Measurements from ENCODE around the gene XPR1. TPM values are rescaled to one million over a fixed set of nuclear protein-coding genes. Genes with fewer than 3 reads are reported as not detected.

XPR1 gene
- total RNA-seq, 1 donor from 2014 or later = 380 TPM

DNA sequence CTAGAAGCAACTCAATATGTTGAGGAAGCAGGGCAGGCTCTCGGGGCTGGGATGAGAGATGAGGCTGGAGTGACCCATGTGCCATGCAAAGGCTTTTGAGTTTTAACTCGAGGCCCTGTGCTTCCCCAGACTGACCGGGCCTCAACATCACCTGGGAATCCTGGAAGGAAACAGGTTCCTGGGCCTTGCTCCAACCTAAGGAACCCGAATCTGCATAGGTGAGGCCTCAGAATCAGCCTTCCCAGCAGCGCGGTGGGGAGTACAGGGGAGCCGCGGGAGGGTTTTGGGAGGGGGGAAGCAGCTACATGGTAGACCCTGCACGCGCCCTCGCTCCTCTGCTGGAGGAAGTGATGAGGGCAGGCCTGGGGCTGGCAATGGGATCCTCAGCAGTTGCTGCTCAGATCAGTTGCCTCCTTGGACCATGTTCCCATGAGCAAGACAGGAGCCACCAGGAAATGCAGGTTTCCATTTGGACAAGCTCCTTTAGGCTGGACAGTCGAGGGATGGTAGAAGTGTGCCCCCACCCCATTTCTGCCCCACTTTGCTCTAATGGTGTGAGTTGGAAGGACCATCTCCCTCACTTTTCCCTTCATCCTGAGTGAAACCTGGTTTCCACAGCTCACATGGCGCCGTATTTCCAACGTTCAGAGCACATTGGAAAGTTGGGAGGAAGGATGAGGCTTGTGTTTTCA, 276.4 kb downstream of the XPR1 start:
- FAIRE-seq = no peak
- no peak for DNase-seq (ENCODE audit: low spot score in 2 of 2)

GRCh38 chr1:180909005-180909414, 277.2 kb downstream of the XPR1 start:
- DNase-seq (ENCODE audit: low spot score in 2 of 2) (no peak), FAIRE-seq (no peak)

- DNase-seq (ENCODE audit: low spot score in 2 of 2) = no peak
- no peak for FAIRE-seq
Observed at GRCh38 chr1:180909462-180909976, 277.7 kb downstream of the XPR1 start.

DNA sequence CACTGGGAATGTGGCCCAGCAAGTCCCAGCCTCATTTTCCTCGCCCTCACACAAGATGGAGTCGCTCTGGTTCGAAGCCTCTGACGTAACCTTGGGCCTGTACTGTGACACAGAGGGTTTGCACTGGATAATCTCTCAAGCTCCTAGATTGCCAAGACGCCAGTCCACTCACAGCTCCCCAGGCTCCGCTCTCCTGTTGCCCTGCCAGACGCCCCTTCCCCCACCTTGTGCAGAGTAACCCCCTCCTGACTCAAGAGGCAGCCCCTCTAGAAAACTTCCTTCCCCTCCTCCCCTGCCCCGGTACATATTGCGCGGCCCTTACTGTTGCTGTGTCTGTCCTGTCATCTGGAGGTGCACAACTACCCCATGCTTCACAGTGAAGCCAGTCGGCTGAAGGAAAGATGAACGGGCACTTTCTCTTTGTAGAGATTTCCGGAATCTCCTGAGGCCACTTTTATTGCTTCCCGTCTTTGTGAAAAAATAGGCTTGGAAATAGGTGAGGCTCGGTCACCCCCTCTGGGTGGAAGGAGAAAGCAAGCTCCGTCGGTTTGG, 279.9 kb downstream of the XPR1 start:
- DNase-seq (ENCODE audit: low spot score in 2 of 2) (no peak), FAIRE-seq (no peak)

- FAIRE-seq = no peak
- DNase-seq (ENCODE audit: low spot score in 2 of 2) = no peak
Observed at GRCh38 chr1:180912211-180912800, 280.5 kb downstream of the XPR1 start.

GRCh38 chr1:180912801-180913565, 281.2 kb downstream of the XPR1 start, which contains the start of gene KIAA1614:
KIAA1614 (plus strand) TSS chr1:180912897; CDS start chr1:180913244, 347 bp downstream.
- FAIRE-seq (no peak), DNase-seq (ENCODE audit: low spot score in 2 of 2) (peak; percentile 64 to 71)

GRCh38 chr1:180915426-180915965, 283.7 kb downstream of the XPR1 start:
- no peak for DNase-seq (ENCODE audit: low spot score in 2 of 2)
- FAIRE-seq = no peak

- DNase-seq (ENCODE audit: low spot score in 2 of 2) = no peak
- no peak for FAIRE-seq
Observed at GRCh38 chr1:180916012-180916770, 284.4 kb downstream of the XPR1 start.

DNA sequence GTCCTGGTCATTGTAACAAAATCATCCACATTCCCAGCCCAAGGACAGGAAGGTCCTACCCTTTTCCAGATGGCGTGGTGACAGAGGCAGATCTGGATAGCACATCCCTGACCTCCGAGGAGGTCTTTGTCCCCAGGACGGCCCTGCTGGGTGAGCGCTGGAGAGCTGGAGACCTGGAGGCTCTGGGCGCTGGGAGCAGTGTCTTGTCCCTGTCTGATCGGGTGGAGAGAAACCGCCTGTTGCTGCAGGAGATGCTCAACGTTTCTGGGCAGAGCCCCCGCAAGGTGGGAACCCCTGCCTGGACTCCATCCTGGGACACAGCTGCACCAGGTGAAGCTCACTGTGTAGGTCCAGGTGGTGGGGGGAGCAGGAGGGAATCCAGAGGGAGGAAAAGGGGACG, 284.9 kb downstream of the XPR1 start:
- FAIRE-seq = no peak

DNA sequence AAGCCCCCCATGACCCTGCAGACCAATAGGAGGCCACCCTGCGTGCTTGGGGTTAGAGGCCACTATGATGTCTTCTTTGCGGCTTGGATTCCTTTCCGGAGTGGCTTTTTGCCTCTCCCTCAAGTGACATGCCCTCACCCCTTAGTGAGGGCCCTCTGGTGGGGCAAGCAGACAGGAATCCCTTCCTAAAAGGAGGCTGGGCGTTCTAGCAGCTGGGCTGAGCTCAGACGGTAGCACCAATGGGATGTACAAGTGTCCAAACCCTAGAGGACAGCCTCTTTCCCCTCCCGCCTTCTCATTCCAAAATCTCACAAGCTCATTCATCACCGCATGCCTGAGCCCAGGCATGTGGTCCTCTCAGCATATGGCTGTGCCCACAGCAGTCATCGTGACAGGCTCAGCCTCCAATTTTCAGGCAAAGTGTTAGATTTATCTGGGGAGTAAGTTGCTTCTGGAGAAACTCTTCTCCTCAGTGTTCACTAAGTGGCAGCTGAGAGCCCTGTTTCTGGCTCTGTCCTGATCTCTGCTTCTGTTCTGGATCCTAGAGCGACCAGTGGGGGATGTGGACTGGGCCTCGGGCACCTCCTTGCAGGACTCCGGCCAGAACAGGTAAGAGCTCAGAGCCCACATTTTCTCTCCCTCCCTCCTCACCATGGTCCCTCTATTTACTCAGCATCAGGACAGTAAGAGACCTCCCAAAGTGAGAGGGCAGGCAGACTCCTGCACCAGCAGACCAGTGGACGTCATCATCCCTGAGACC, 285.7 kb downstream of the XPR1 start:
- DNase-seq (ENCODE audit: low spot score in 2 of 2) (peak in 1 of 2 donors; percentile 18), FAIRE-seq (no peak)

More for the DNA sequence above, 284.9 kb downstream of the XPR1 start:
- no peak for DNase-seq (ENCODE audit: low spot score in 2 of 2)

- DNase-seq (ENCODE audit: low spot score in 2 of 2) (no peak), FAIRE-seq (no peak)
Observed at GRCh38 chr1:180918519-180918918, 286.7 kb downstream of the XPR1 start.

- DNase-seq (ENCODE audit: low spot score in 2 of 2) = no peak
- FAIRE-seq = no peak
Observed at GRCh38 chr1:180919183-180919700, 287.4 kb downstream of the XPR1 start.

- FAIRE-seq (no peak), DNase-seq (ENCODE audit: low spot score in 2 of 2) (no peak)
Observed at GRCh38 chr1:180920193-180920592, 288.4 kb downstream of the XPR1 start.

- no peak for DNase-seq (ENCODE audit: low spot score in 2 of 2)
- FAIRE-seq = no peak
Observed at GRCh38 chr1:180920702-180921101, 288.9 kb downstream of the XPR1 start.

DNA sequence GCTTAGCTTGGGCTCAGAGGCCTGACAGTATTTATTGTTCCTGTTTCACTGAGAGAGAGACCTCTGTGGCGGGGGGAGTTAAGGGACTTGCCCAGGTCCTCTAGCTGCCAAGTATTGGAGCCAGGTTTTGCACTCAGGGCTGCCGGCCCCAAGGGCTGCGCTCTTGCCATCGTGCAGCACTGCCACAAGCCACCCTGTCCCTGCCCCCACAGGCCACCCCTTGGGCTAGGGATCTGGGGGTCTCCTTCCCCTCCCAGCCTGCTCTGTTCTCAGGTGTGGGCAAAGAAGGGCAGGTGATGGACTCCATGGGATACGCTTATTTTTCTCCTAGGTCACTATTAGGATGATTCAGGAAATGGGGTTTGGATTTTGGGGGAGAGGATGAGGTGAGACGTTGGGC, 289.6 kb downstream of the XPR1 start:
- DNase-seq (ENCODE audit: low spot score in 2 of 2) (no peak), FAIRE-seq (no peak)

DNA sequence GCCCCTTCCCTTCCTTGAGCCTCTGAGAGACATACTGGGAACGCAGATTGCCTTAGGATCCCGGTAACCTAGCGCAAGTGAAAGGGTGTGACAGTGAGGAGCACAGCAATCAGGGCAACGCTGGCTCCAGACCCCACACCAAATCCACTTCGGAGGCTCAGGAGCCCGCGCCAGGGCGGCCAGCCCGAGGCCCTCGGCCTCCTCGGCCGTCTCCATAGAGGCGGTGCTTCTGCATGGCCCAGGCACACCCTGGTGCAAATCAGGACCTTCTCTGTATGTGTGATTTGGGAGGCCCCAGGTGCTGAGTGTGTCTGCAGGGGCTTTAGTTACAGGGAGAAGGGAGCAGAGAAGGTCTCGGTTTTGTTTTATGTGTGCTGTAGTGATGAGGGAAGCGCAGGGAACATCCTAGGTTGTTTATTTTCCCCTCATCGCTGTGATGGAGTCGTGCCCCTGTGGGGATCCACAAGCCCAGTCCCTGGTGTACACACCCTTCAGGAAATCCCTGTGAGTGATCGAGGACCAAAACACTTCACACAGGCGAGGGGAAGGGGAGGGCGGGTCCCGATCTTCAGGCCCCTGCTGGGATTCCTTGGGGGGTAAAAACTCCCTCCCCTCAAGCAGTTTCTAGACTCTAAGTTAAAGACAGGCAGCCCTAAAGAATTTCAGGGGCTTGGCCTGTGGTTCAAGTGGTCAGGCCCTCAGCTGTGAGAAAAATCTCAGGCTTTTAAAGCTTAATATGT, 290.2 kb downstream of the XPR1 start:
- DNase-seq (ENCODE audit: low spot score in 2 of 2) = no peak
- no peak for FAIRE-seq

- FAIRE-seq (no peak), DNase-seq (ENCODE audit: low spot score in 2 of 2) (no peak)
Observed at GRCh38 chr1:180922631-180923015, 290.8 kb downstream of the XPR1 start.
